HCT116 (cell line): ENCODE data around the gene SMAD9. TPM values are rescaled to one million over a fixed set of nuclear protein-coding genes. Genes with fewer than 3 reads are reported as not detected.

ENCODE experiments used
- ATAC-seq: fragments of 200-7000 bp; cut with Tn5 transposase; 2 replicates; pipeline ENCODE4 v1.9.1; 2020; ENCODE audit warnings: mild to moderate bottlenecking, moderate library complexity
- BruUV-seq: library from RNA; stranded (reverse); fragments of 400-500 nt; replicated peaks from 2 replicates; lab custom pipeline; 2021; lab: Mats Ljungman, UMichigan
- CTCF ChIA-PET: fragments of 300-600 bp; sonication (Branson Sonifier 250); formaldehyde crosslinking; loops from one replicate; lab custom pipeline; 2021; ENCODE audit warnings: antibody characterized with exemption; lab: Charles Lee
- POLR2A ChIA-PET: fragments of 300-600, 350-600 bp; sonication (Branson Sonifier 250); formaldehyde crosslinking; loops from one replicate; lab custom pipeline; 2021; ENCODE audit warnings: antibody characterized with exemption; lab: Charles Lee
- RAD21 ChIA-PET, 2 experiments: fragments of 300-600 bp; sonication (Branson Sonifier 250); formaldehyde crosslinking; loops; one replicate each; lab custom pipeline; 2023; ENCODE audit warnings: low total read pairs in 2 of 2; ENCODE audit not compliant: uncharacterized antibody in 2 of 2, unreplicated experiment in 2 of 2, low non-redundant PET in 1 of 2; lab: Charles Lee
- DNase-seq: peaks from one replicate; pipeline ENCODE4 v3.0.0-alpha.2; 2010; ENCODE audit warnings: low read depth, low spot score
- H2AFZ ChIP-seq: fragments of 200-600 bp; shearing (Covaris generic), sonication (generic); 2 replicates; pipeline ENCODE4 v1.6.1; 2017; ENCODE audit warnings: low read depth, mixed run types, mixed read lengths, antibody characterized with exemption, low read length; ENCODE audit not compliant: poor library complexity, severe bottlenecking
- H3K27ac ChIP-seq: 2 replicates; pipeline ENCODE4 v1.5.1; 2012; ENCODE audit warnings: low read depth, low read length
- H3K27me3 ChIP-seq: fragments of 200-600 bp; sonication (generic); 2 replicates; pipeline ENCODE4 v1.6.1; 2016; ENCODE audit warnings: mixed run types, low read length, mixed read lengths; ENCODE audit not compliant: insufficient read depth
- H3K36me3 ChIP-seq, 2 experiments: fragments of 200-500 bp in 1 of 2; fragments of 200-600 bp in 1 of 2; sonication (Bioruptor generic) in 1 of 2; sonication (generic) in 1 of 2; 2 replicates each; pipeline versions ENCODE4 v1.5.1 to v1.6.1; 2014 to 2016; ENCODE audit warnings: low read length in 2 of 2, inconsistent platforms in 1 of 2, mixed read lengths in 1 of 2, mixed run types in 1 of 2; ENCODE audit not compliant: insufficient read depth in 2 of 2, control insufficient read depth in 1 of 2
- H3K4me1 ChIP-seq, 2 experiments: fragments of 200-600 bp in 1 of 2; sonication (generic) in 1 of 2; 2 replicates each; pipeline versions ENCODE4 v1.5.1 to v1.6.1; 2012 to 2017; ENCODE audit warnings: low read length in 2 of 2, inconsistent platforms in 1 of 2, mild to moderate bottlenecking in 1 of 2, mixed read lengths in 1 of 2, mixed run types in 1 of 2, moderate library complexity in 1 of 2; ENCODE audit not compliant: insufficient read depth in 2 of 2, control insufficient read depth in 1 of 2
- H3K4me2 ChIP-seq: fragments of 200-600 bp; sonication (generic); 2 replicates; pipeline ENCODE4 v1.6.1; 2017; ENCODE audit warnings: mixed run types, low read length, mixed read lengths
- H3K4me3 ChIP-seq, 2 experiments: fragments of 200-600 bp in 1 of 2; sonication (generic) in 1 of 2; replicated peaks in 1 of 2; 2 replicates each; pipeline ENCODE4 v1.5.1; 2011 to 2016; ENCODE audit warnings: low read length in 2 of 2, control low read depth in 1 of 2, low read depth in 1 of 2, mild to moderate bottlenecking in 1 of 2, mixed read lengths in 1 of 2, mixed run types in 1 of 2
- H3K79me2 ChIP-seq: fragments of 200-600 bp; sonication (generic); 2 replicates; pipeline ENCODE4 v1.6.1; 2017; ENCODE audit warnings: mild to moderate bottlenecking, mixed run types, low read length, moderate library complexity, mixed read lengths; ENCODE audit not compliant: insufficient read depth
- H3K9ac ChIP-seq: fragments of 200-600 bp; sonication (generic); 2 replicates; pipeline ENCODE4 v1.6.1; 2016; ENCODE audit warnings: low read length, mixed read lengths
- H3K9me2 ChIP-seq: fragments of 200-600 bp; sonication (generic), shearing (Covaris generic); 2 replicates; pipeline ENCODE4 v1.6.1; 2017; ENCODE audit warnings: mixed run types, mild to moderate bottlenecking, moderate library complexity; ENCODE audit not compliant: insufficient read depth
- H3K9me3 ChIP-seq, 2 experiments: fragments of 200-500 bp in 1 of 2; fragments of 200-600 bp in 1 of 2; sonication (Bioruptor generic) in 1 of 2; sonication (generic) in 1 of 2; 2 replicates each; pipeline ENCODE4 v1.6.1; 2014 to 2017; ENCODE audit warnings: low read length in 2 of 2, mixed read lengths in 2 of 2, inconsistent platforms in 1 of 2, low read depth in 1 of 2, mild to moderate bottlenecking in 1 of 2, mixed run types in 1 of 2, moderate library complexity in 1 of 2; ENCODE audit not compliant: control insufficient read depth in 1 of 2, insufficient read depth in 1 of 2
- H4K20me1 ChIP-seq: fragments of 200-600 bp; sonication (generic), shearing (Covaris generic); 2 replicates; pipeline ENCODE4 v1.6.1; 2017; ENCODE audit warnings: mixed run types, mild to moderate bottlenecking, moderate library complexity; ENCODE audit not compliant: insufficient read depth
- ATF3 ChIP-seq: IDR thresholded peaks from 2 replicates; pipeline ENCODE4 v1.6.1; 2012
- CTCF ChIP-seq, 3 experiments: fragments of 200-600 bp in 1 of 3; sonication (generic) in 1 of 3; IDR thresholded peaks in 2 of 3; conservative IDR thresholded peaks in 1 of 3; 2 replicates each; pipeline ENCODE4 v1.5.1; 2012 to 2017; ENCODE audit warnings: low read depth in 2 of 3, low read length in 2 of 3, antibody characterized with exemption in 1 of 3, borderline replicate concordance in 1 of 3, control low read depth in 1 of 3, mild to moderate bottlenecking in 1 of 3, mixed read lengths in 1 of 3, mixed run types in 1 of 3, moderate library complexity in 1 of 3; ENCODE audit not compliant: insufficient read depth in 1 of 3
- EGR1 ChIP-seq: IDR thresholded peaks from 2 replicates; pipeline ENCODE4 v1.6.1; 2012; ENCODE audit warnings: low read depth
- ELF1 ChIP-seq: IDR thresholded peaks from 2 replicates; pipeline ENCODE4 v1.6.1; 2012; ENCODE audit warnings: low read depth, borderline replicate concordance
- EZH2 ChIP-seq: fragments of 200-600 bp; sonication (generic); IDR thresholded peaks from 2 replicates; pipeline ENCODE4 v1.6.1; 2017; ENCODE audit warnings: antibody characterized with exemption, mixed run types
- FOSL1 ChIP-seq: IDR thresholded peaks from 2 replicates; pipeline ENCODE4 v1.6.1; 2012; ENCODE audit warnings: low read depth
- JUND ChIP-seq: IDR thresholded peaks from 2 replicates; pipeline ENCODE4 v1.6.1; 2012
- POLR2A ChIP-seq: IDR thresholded peaks from 2 replicates; pipeline ENCODE4 v1.7.0; 2011; ENCODE audit warnings: borderline replicate concordance; ENCODE audit not compliant: insufficient read depth, insufficient read length; ENCODE audit errors: extremely low read depth
- POLR2AphosphoS5 ChIP-seq: IDR thresholded peaks from 2 replicates; pipeline ENCODE4 v1.6.1; 2011; ENCODE audit warnings: mild to moderate bottlenecking, low read depth, low read length, moderate library complexity
- RAD21 ChIP-seq: IDR thresholded peaks from 2 replicates; pipeline ENCODE4 v1.6.1; 2012; ENCODE audit warnings: low read depth, mild to moderate bottlenecking
- SIN3A ChIP-seq: IDR thresholded peaks from 2 replicates; pipeline ENCODE4 v1.6.1; 2012; ENCODE audit warnings: low read depth
- SP1 ChIP-seq: IDR thresholded peaks from 2 replicates; pipeline ENCODE4 v1.6.1; 2012; ENCODE audit warnings: low read depth
- SRF ChIP-seq: IDR thresholded peaks from 2 replicates; pipeline ENCODE4 v1.6.1; 2012; ENCODE audit warnings: low read depth
- YY1 ChIP-seq: IDR thresholded peaks from 2 replicates; pipeline ENCODE4 v1.6.1; 2011; ENCODE audit warnings: low read length, low read depth, moderate library complexity, mild to moderate bottlenecking; ENCODE audit not compliant: insufficient replicate concordance; ENCODE audit errors: extremely low read depth
- ZBTB33 ChIP-seq: IDR thresholded peaks from 2 replicates; pipeline ENCODE4 v1.6.1; 2011; ENCODE audit warnings: mild to moderate bottlenecking, low read length, moderate library complexity; ENCODE audit not compliant: insufficient replicate concordance; ENCODE audit errors: extremely low read depth
- ZFX ChIP-seq: fragments of 450-650 bp; IDR thresholded peaks from 2 replicates; pipeline ENCODE4 v1.6.1; 2017
- intact Hi-C: fragments of 100-400 bp; cut with micrococcal nuclease; formaldehyde crosslinking; loops from 2 replicates; pipeline ENCODE4 v1.10.0; 2022
- total RNA-seq: library from RNA; stranded (reverse); gene quantifications from one replicate; pipeline ENCODE4 v1.2.1, GENCODE V29; 2021; ENCODE audit not compliant: unreplicated experiment
- TF ChIP-seq, protein P1 (sequence below): IDR thresholded peaks from 2 replicates; pipeline ENCODE4 v1.6.1; 2012

Gene SMAD9
- total RNA-seq, 1 experiment from 2014 or later: 4.3 TPM

DNA sequence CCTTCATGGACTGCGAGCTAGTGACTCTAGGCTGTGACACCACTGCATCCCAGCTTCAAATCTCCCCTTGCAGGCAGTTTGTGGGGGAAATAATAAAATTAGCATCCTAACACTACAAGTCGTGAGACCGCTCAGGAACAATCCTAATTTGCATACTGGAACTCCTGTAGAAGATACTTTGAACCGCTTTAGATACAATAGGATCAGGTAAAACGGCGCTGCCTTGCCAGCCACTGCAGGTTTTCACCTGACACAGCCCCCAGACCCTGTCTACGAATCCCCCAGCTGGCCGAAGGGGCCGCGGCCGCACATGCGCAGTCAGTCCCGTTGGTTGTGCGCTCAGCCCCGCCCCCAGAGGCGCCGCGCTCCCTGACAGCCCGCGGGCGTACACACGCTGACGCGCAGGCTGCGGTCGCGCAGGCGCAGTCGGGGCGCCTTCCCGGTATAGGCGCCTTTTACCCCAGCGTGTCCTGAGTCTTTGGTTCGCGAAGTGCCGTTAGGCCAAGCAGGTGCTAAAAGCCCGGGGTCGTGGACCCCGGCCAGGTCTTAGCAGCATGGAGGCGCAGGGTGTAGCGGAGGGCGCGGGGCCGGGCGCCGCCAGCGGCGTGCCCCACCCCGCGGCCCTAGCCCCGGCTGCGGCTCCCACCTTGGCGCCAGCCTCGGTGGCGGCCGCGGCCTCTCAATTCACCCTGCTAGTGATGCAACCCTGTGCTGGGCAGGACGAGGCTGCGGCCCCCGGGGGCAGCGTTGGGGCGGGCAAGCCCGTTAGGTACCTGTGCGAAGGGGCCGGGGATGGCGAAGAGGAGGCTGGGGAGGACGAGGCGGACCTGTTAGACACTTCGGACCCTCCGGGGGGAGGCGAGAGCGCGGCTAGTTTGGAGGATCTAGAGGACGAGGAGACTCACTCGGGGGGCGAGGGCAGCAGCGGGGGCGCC, 101.0 kb downstream of the SMAD9 start, which contains the start of gene RFXAP (continued):
- TF ChIP-seq JUND: no peak
- TF ChIP-seq SP1: no peak
- TF ChIP-seq ATF3: no peak
- TF ChIP-seq POLR2A: peak; percentile 42
- TF ChIP-seq, protein P1, sequence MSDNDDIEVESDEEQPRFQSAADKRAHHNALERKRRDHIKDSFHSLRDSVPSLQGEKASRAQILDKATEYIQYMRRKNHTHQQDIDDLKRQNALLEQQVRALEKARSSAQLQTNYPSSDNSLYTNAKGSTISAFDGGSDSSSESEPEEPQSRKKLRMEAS: peak; percentile 39
- TF ChIP-seq SRF: no peak
- TF ChIP-seq SIN3A: no peak
- TF ChIP-seq POLR2AphosphoS5: peak; percentile 64; the same call in 1 of the 2 replicates
- TF ChIP-seq FOSL1: no peak
- TF ChIP-seq, all 23 proteins: peak for 4

DNA sequence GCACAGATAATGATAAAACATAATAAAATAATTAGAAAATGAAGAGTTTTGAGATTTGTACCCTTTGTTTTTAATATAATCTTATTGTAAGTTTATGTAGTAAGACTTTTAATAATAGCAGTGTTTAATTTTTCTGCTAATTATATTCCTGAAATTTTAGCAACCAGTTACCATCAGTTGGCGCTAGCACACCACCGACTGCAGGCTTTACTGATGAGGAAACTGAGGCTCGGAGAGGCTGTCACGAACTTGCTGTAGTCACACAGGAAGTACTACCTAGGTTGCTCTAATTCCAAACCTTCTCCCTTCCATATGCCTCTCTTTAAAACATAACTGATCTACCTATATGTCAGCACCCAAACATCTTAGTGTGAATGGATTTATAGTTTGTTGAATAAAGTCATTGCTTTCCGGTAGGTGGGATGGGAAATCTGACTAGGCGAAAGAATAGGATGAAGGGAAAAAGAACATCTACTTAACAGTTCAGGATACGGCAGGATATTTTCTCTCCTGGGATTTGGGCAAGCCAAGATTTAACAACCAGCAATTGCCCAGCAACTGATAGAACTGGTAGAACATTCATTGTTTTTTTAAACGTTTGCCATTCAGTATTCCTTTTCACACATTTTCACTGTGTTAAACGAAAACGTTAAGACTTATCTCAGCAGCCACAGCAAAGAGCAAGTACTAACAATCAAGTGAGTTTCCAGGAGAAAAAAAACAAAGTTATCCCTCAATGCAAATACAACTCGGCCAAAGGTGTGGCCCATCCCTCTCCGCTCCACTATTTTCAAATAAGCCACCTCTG, 101.8 kb downstream of the SMAD9 start:
- H4K20me1 ChIP-seq: no peaks in the 10 kb centered on the region
- ATAC-seq: no peak
- no peaks in the 10 kb centered on the region for H3K9me3 ChIP-seq
- DNase-seq: no peak
- ChIA-PET RAD21 (no interaction called here), CTCF (no interaction called here), POLR2A (no interaction called here)
- no peaks in the 10 kb centered on the region for H3K36me3 ChIP-seq
- H3K4me3 ChIP-seq: peak overlapping the region; percentile 72 to 81
- H3K27ac ChIP-seq: no peak overlapping the region
- H3K4me2 ChIP-seq: peak overlapping the region; percentile 96
- no peak overlapping the region for H3K9ac ChIP-seq
- BruUV-seq: no TSS peak
- intact Hi-C loops: no loop called here
- no peaks in the 10 kb centered on the region for H3K9me2 ChIP-seq
- H2AFZ ChIP-seq: peak overlapping the region; percentile 97
- peaks cover 39% of the 10 kb centered on the region for H3K79me2 ChIP-seq
- H3K27me3 ChIP-seq: no peaks in the 10 kb centered on the region
- peaks cover 3 to 21% of the 10 kb centered on the region in 2 experiments; a peak in 3 of 4 replicates for H3K4me1 ChIP-seq
- TF ChIP-seq EZH2: no peak
- TF ChIP-seq YY1: no peak
- TF ChIP-seq SRF: no peak
- TF ChIP-seq ZBTB33: no peak
- no peak for TF ChIP-seq JUND
- no peak for TF ChIP-seq ZFX
- TF ChIP-seq CTCF (IDR thresholded peaks at IDR 0.05 in 2 of 3, conservative IDR thresholded peaks at IDR 0.05 in 1 of 3; ENCODE audit: borderline replicate concordance in 1 of 3, insufficient read depth in 1 of 3, low read depth in 2 of 3, low read length in 2 of 3): no peak; a peak in 2 of 6 replicates
- no peak for TF ChIP-seq EGR1
- no peak for TF ChIP-seq ATF3
- TF ChIP-seq SIN3A: no peak
- TF ChIP-seq POLR2AphosphoS5: no peak
- TF ChIP-seq RAD21: no peak; the same call in 1 of the 2 replicates
- TF ChIP-seq ELF1: no peak
- TF ChIP-seq, protein P1: no peak
